HG03469 (cell line): ENCODE results near the gene SLC35F5.
"Not testable (repeated sequence)": the region's sequence is repeated elsewhere in the genome, so short reads cannot be mapped to it uniquely, and the experiment has no call there.

Source experiments
- ATAC-seq: cut with Tn5 transposase; IDR thresholded peaks from one replicate; pipeline ENCODE4 v1.9.1; 2021; ENCODE audit warnings: mild to moderate bottlenecking, moderate library complexity, moderate number of reproducible peaks; ENCODE audit not compliant: unreplicated experiment

The SLC35F5 gene

GRCh38 chr2:113756355-113757137, at the start of gene SLC35F5:
TSS of gene SLC35F5 (minus strand) at chr2:113756642. CDS start at chr2:113756409, 233 bp downstream.
- peak; percentile 70 for ATAC-seq

GRCh38 chr2:113799375-113799774, 42.9 kb upstream of the SLC35F5 start:
- ATAC-seq: no peak

GRCh38 chr2:113797237-113797636, 40.8 kb upstream of the SLC35F5 start:
- ATAC-seq: no peak

- no peak for ATAC-seq
Observed at GRCh38 chr2:113796592-113797175, 40.2 kb upstream of the SLC35F5 start.

GRCh38 chr2:113795405-113795920, 39.0 kb upstream of the SLC35F5 start:
- no peak for ATAC-seq

- ATAC-seq: peak; percentile 96
Observed at GRCh38 chr2:113791697-113792590, 35.5 kb upstream of the SLC35F5 start.

- no peak for ATAC-seq
Observed at GRCh38 chr2:113784823-113785744, 28.6 kb upstream of the SLC35F5 start.

- no peak for ATAC-seq
Observed at GRCh38 chr2:113780472-113780871, 24.0 kb upstream of the SLC35F5 start.

GRCh38 chr2:113777371-113777770, 20.9 kb upstream of the SLC35F5 start:
- ATAC-seq: no peak

GRCh38 chr2:113776949-113777348, 20.5 kb upstream of the SLC35F5 start:
- ATAC-seq: no peak

- not testable (repeated sequence) for ATAC-seq
Observed at GRCh38 chr2:113774616-113775015, 18.2 kb upstream of the SLC35F5 start.

GRCh38 chr2:113770929-113771328, 14.5 kb upstream of the SLC35F5 start:
- no peak for ATAC-seq

GRCh38 chr2:113769555-113769954, 13.1 kb upstream of the SLC35F5 start:
- no peak for ATAC-seq

GRCh38 chr2:113768770-113769169, 12.3 kb upstream of the SLC35F5 start:
- ATAC-seq: no peak

GRCh38 chr2:113767811-113768460, 11.5 kb upstream of the SLC35F5 start:
- ATAC-seq: no peak

GRCh38 chr2:113765276-113765675, 8.8 kb upstream of the SLC35F5 start:
- no peak for ATAC-seq

- no peak for ATAC-seq
Observed at GRCh38 chr2:113762377-113763118, 6.1 kb upstream of the SLC35F5 start.

GRCh38 chr2:113760400-113760799, 4.0 kb upstream of the SLC35F5 start:
- no peak for ATAC-seq

- ATAC-seq: no peak
Observed at GRCh38 chr2:113757138-113757657, 756 bp upstream of the SLC35F5 start.
